Gastroesophageal sphincter (tissue), 3 donors: Measurements from ENCODE around the gene NAALADL1.

Experiments
- EP300 ChIP-seq: sonication (generic); formaldehyde crosslinking; IDR thresholded peaks from one replicate; pipeline ENCODE4 v1.6.1; 2017; ENCODE audit warnings: antibody characterized with exemption, mild to moderate bottlenecking
- POLR2A ChIP-seq, 2 donors: fragments of 450-650 bp; IDR thresholded peaks; one replicate each; pipeline ENCODE4 v1.6.1; 2017; ENCODE audit warnings: antibody characterized with exemption in 2 of 2, mild to moderate bottlenecking in 2 of 2, moderate library complexity in 1 of 2
- POLR2AphosphoS5 ChIP-seq: sonication (generic); formaldehyde crosslinking; IDR thresholded peaks from one replicate; pipeline ENCODE4 v1.6.1; 2017; ENCODE audit warnings: antibody characterized with exemption
- TF ChIP-seq, protein P1 (sequence below), 4 experiments: fragments of 200-600 bp in 2 of 4; fragments of 450-650 bp in 2 of 4; sonication (generic) in 1 of 4; IDR thresholded peaks; one replicate each; pipeline ENCODE4 v1.5.1; 2017 to 2019; ENCODE audit warnings: antibody characterized with exemption in 4 of 4, mild to moderate bottlenecking in 2 of 4, moderate library complexity in 2 of 4

DNA sequence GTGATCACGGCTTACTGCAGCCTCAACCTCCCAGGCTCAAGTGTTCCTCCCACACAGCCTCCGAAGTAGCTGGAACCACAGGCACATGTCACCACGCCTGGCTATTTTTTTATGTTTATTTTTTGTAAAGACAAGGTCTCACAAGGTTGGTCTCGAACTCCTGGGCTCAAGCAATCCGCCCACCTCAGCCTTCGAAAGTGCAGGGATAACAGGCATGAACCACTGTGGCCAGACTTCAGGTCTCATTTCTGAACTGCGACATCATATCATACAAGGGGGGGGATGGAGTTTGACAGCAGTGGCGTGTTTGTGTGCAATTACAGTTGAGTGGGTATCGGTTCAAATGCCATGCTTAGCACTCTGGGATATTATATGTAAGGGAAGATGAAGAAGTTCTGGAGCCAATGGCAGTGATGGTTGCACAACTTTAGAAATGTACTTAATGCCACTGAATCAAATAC lies 6.9 kb downstream of the NAALADL1 start:
- TF ChIP-seq, protein P1, sequence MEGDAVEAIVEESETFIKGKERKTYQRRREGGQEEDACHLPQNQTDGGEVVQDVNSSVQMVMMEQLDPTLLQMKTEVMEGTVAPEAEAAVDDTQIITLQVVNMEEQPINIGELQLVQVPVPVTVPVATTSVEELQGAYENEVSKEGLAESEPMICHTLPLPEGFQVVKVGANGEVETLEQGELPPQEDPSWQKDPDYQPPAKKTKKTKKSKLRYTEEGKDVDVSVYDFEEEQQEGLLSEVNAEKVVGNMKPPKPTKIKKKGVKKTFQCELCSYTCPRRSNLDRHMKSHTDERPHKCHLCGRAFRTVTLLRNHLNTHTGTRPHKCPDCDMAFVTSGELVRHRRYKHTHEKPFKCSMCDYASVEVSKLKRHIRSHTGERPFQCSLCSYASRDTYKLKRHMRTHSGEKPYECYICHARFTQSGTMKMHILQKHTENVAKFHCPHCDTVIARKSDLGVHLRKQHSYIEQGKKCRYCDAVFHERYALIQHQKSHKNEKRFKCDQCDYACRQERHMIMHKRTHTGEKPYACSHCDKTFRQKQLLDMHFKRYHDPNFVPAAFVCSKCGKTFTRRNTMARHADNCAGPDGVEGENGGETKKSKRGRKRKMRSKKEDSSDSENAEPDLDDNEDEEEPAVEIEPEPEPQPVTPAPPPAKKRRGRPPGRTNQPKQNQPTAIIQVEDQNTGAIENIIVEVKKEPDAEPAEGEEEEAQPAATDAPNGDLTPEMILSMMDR (IDR thresholded peaks at IDR 0.05) = no peak
- no peak for TF ChIP-seq POLR2AphosphoS5
- TF ChIP-seq POLR2A (IDR thresholded peaks at IDR 0.05) = no peak
- TF ChIP-seq EP300 = no peak
